Mammary epithelial cell (primary cell): ENCODE data around the gene ADGRV1.

Experiments
- EZH2 ChIP-seq: IDR thresholded peaks from 2 replicates; pipeline ENCODE4 v1.6.1; 2012; ENCODE audit warnings: low read length, inconsistent platforms, borderline replicate concordance
- TF ChIP-seq, protein P1 (sequence below), 2 donors: IDR thresholded peaks in 1 of 2; conservative IDR thresholded peaks in 1 of 2; 2 replicates each; pipeline ENCODE4 v1.5.1; 2011 to 2012; ENCODE audit warnings: inconsistent platforms in 2 of 2, low read length in 2 of 2, mild to moderate bottlenecking in 2 of 2, control low read depth in 1 of 2, low read depth in 1 of 2; ENCODE audit not compliant: insufficient read depth in 1 of 2; ENCODE audit errors: extremely low read depth in 1 of 2

DNA sequence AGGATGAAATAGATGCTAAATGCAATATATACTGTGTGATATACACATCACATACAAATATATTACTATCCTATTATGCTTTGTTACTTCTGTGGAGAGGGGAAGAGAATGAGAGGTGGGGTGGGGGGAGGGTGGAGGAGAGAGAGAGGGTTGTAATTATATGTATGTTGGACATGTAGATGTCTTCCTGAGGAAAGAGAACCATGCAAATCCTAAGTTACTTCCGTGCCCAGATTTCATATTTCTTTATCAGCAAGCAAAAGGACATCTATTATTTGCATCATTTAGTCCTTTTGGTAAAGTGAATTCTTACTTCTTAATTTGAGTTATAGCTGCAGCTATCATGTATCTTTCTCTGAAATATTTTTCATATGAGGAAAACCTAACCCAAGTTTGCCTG lies 187.5 kb downstream of the ADGRV1 start:
- TF ChIP-seq, protein P1, sequence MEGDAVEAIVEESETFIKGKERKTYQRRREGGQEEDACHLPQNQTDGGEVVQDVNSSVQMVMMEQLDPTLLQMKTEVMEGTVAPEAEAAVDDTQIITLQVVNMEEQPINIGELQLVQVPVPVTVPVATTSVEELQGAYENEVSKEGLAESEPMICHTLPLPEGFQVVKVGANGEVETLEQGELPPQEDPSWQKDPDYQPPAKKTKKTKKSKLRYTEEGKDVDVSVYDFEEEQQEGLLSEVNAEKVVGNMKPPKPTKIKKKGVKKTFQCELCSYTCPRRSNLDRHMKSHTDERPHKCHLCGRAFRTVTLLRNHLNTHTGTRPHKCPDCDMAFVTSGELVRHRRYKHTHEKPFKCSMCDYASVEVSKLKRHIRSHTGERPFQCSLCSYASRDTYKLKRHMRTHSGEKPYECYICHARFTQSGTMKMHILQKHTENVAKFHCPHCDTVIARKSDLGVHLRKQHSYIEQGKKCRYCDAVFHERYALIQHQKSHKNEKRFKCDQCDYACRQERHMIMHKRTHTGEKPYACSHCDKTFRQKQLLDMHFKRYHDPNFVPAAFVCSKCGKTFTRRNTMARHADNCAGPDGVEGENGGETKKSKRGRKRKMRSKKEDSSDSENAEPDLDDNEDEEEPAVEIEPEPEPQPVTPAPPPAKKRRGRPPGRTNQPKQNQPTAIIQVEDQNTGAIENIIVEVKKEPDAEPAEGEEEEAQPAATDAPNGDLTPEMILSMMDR (conservative IDR thresholded peaks at IDR 0.05 in 1 of 2, IDR thresholded peaks at IDR 0.05 in 1 of 2; ENCODE audit: extremely low read depth in 1 of 2, insufficient read depth in 1 of 2, low read depth in 1 of 2, low read length in 2 of 2), result no peak
- no peak for TF ChIP-seq EZH2
